ENCODE results near the gene ZP3. TPM values are rescaled to one million over a fixed set of nuclear protein-coding genes. Genes with fewer than 3 reads are reported as not detected.

ZP3 gene
- total and polyA plus RNA-seq, 2 of the 13 experiments (the other 11 are each of a cell fraction or from before 2014, with no cell fraction given), result not detected

GRCh38 chr7:76393116-76394031 is 31.4 kb upstream of the ZP3 start (continued):
- no peak for TF ChIP-seq ZNF12 (CRISPR knock-in tag; IDR thresholded peaks at IDR 0.05)
- no peak for TF ChIP-seq JDP2 (CRISPR knock-in tag; IDR thresholded peaks at IDR 0.05; ENCODE audit: borderline replicate concordance)
- peak; percentile 84 for TF ChIP-seq NRL (CRISPR knock-in tag; IDR thresholded peaks at IDR 0.05; ENCODE audit: borderline replicate concordance)
- TF ChIP-seq KMT2A (CRISPR knock-in tag; IDR thresholded peaks at IDR 0.05), result peak; percentile 59
- TF ChIP-seq, protein P1, sequence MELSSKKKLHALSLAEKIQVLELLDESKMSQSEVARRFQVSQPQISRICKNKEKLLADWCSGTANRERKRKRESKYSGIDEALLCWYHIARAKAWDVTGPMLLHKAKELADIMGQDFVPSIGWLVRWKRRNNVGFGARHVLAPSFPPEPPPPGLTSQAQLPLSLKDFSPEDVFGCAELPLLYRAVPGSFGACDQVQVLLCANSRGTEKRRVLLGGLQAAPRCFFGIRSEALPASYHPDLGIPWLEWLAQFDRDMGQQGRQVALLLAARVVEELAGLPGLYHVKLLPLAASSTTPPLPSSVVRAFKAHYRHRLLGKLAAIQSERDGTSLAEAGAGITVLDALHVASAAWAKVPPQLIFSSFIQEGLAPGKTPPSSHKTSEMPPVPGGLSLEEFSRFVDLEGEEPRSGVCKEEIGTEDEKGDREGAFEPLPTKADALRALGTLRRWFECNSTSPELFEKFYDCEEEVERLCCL (CRISPR knock-in tag; IDR thresholded peaks at IDR 0.05; ENCODE audit: borderline replicate concordance), result no peak
- TF ChIP-seq BCL3 (CRISPR knock-in tag; IDR thresholded peaks at IDR 0.05), result peak; percentile 96
- TF ChIP-seq LCORL (IDR thresholded peaks at IDR 0.05), result no peak
- 0 out of 2 replicates have a peak, but pooled peaks have one; percentile 37 for TF ChIP-seq LCORL (CRISPR knock-in tag; IDR thresholded peaks at IDR 0.05)
- no peak for TF ChIP-seq FIP1L1 (IDR thresholded peaks at IDR 0.05; ENCODE audit: borderline replicate concordance, insufficient read depth, low read depth, low read length)
- peak; percentile 80; the same call in 1 of the 2 replicates for TF ChIP-seq ZGPAT (CRISPR knock-in tag; IDR thresholded peaks at IDR 0.05)
- TF ChIP-seq ZNF383 (CRISPR knock-in tag; IDR thresholded peaks at IDR 0.05; ENCODE audit: borderline replicate concordance), result peak; percentile 49; the same call in 1 of the 2 replicates
- peak; percentile 12 for TF ChIP-seq XRCC5 (optimal IDR thresholded peaks at IDR 0.05; ENCODE audit: low read length)
- TF ChIP-seq ZNF496 (CRISPR knock-in tag; IDR thresholded peaks at IDR 0.05; ENCODE audit: insufficient replicate concordance), result no peak
- TF ChIP-seq ZBTB44 (CRISPR knock-in tag; IDR thresholded peaks at IDR 0.05), result peak; percentile 90; the same call in 1 of the 2 replicates
- TF ChIP-seq HOXD1 (CRISPR knock-in tag; IDR thresholded peaks at IDR 0.05), result 0 out of 2 replicates have a peak, but pooled peaks have one; percentile 13
- TF ChIP-seq ZNF607 (CRISPR knock-in tag; IDR thresholded peaks at IDR 0.05; ENCODE audit: borderline replicate concordance), result peak; percentile 98
- no peak; the same call in 1 of the 2 replicates for TF ChIP-seq NR2F2 (IDR thresholded peaks at IDR 0.05; ENCODE audit: borderline replicate concordance, low read depth)
- peak; percentile 28 for TF ChIP-seq ERF (CRISPR knock-in tag; IDR thresholded peaks at IDR 0.05)
- TF ChIP-seq TBX2 (CRISPR knock-in tag; IDR thresholded peaks at IDR 0.05; ENCODE audit: borderline replicate concordance), result peak; percentile 52; the same call in 1 of the 2 replicates
- 0 out of 2 replicates have a peak, but pooled peaks have one; percentile 12 for TF ChIP-seq FOXK1 (CRISPR knock-in tag; IDR thresholded peaks at IDR 0.05; ENCODE audit: borderline replicate concordance, low read depth)
- no peak for TF ChIP-seq RFX5 (IDR thresholded peaks at IDR 0.05; ENCODE audit: low read depth, low read length)
